ENCODE data around the gene P2RY14.

Gene P2RY14

GRCh38 chr3:151213151-151213550 is 65.2 kb downstream of the P2RY14 start:
- DNase-seq: no peak

GRCh38 chr3:151210676-151211381 is 67.5 kb downstream of the P2RY14 start:
- no peak for DNase-seq

DNA sequence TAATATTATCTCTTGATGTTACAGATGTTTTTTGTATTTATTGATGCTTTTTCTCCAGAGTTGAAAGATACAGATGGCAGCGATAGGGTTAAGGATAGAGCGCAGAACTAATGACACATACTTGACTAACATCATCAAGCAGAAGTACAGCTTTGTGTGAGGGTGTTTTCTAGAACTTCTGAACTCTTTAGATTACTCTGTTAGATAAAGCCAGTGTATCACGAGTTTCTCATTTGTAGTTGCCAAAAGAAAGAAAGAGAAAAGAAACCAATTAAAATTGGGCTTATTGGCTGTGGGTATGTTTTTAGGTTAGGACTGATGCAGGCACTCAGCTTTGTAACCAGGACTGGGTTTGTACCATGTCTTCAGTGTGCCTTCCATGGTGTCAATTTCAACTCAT is 68.7 kb downstream of the P2RY14 start:
- DNase-seq: no peak

DNA sequence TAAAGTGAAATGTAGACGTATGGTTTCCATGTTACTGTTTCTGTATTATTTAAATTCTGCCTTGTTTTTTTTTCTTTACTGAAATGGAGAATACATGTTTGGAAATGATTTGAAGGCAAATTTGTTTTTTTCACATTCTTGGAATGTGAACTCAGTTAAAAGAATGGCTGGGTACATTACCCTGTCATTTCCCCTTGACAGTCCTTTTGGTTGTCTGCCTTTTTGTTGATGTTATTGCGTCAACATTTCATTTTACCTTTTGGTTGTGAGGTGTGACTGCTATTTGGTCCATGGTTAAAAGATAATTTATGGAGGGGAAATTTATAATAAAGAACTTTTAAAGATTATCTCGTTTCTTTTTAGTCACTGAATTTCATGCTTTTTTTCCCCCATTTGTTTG is 72.1 kb downstream of the P2RY14 start:
- DNase-seq: no peak

GRCh38 chr3:151205482-151205881 is 72.9 kb downstream of the P2RY14 start:
- DNase-seq: no peak

DNA sequence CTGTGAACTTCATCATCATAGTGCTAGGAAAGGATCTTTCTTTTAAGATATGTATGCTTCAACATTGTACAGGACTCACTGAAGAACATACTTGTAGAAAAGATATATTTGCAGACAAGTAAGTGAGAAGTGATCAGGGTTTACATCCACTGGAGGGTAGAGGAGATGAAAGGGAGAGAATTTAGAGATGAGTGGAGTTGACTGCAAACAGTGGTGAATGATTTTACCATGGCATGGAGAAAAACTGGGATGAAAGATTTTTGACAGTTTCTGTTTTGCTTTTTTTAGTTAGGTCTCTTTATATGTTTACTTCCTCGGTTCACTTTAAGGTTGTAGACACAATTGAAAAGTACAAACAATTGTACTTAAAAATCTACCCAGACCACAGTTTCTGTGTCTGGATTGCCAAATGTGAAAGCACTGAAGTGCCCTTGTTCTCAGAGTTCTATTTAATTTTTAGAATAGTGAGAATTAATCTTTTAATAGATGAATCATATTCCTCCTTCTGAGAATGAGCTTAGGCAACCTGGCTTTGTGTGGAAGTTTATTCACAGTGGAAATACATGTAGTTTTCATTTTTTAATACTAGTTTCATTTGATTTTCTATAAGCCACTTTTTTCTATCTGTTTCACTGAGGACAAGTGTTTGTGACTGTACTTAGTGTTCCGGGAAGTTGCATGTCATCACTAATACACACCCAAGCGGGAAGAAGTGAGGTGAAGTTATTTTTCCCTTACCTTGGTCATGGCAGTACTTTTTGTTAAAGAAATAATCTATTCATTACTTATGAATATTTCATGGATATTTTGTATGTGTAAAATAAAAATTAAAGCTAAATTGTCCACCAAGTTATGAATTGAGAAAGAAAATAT is 73.6 kb downstream of the P2RY14 start:
- DNase-seq: no peak

DNA sequence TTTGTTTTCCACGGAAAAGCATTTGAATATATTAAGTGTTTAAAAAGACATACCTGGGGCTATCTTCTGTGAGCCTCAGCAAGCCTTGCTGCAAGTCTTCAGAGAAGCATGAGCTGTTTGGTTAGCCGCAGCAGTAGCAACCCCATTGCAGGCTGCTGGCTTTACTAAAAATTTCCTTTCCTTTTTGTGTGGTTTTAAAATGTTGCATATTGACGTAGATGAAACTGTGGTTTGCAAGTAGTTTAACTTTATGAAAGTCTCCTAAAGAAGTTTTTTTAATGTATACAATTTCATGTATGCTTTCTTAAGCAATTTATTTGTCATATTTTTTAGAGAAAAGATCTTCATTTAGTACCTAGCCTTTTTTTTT is 75.3 kb downstream of the P2RY14 start, which contains the start of gene GPR171:
TSS of gene GPR171 (minus strand) at position 166 of the 370 bp plus-strand sequence. CDS start 3,830 bp downstream, outside the sequence.
- no peak for DNase-seq

DNA sequence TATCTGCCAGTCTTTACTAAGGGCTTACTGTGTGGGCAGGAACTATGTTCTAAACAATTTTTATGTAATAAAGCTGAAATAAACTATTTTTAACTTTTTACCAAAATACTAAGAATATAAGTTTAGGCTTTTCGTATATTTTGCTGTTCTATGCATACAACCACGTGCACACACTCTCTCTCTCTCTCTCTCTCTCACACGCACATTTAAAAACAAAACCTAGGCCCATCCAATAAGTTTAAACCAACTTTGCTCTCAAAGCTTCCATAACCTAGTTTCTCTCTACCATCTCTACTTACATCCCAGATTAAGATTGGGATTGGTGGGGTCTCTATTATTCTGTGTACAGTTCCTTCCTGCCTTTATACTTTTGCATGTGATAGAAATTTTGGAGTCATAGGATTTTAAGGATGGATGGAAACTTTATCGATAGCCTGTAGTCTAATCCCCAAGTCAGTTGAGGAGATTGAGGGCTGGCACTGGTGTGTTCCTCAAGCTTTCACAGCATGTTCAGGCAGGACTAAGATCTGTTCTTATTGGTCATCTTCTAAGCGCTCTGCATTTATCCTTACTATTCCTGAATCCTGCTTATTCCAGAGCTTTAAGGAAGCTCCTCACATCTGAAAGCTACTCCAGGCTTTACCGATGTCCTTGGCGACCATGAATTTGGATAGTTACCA is 77.2 kb downstream of the P2RY14 start:
- DNase-seq: no peak

GRCh38 chr3:151200586-151200985 is 77.8 kb downstream of the P2RY14 start:
- DNase-seq: no peak

DNA sequence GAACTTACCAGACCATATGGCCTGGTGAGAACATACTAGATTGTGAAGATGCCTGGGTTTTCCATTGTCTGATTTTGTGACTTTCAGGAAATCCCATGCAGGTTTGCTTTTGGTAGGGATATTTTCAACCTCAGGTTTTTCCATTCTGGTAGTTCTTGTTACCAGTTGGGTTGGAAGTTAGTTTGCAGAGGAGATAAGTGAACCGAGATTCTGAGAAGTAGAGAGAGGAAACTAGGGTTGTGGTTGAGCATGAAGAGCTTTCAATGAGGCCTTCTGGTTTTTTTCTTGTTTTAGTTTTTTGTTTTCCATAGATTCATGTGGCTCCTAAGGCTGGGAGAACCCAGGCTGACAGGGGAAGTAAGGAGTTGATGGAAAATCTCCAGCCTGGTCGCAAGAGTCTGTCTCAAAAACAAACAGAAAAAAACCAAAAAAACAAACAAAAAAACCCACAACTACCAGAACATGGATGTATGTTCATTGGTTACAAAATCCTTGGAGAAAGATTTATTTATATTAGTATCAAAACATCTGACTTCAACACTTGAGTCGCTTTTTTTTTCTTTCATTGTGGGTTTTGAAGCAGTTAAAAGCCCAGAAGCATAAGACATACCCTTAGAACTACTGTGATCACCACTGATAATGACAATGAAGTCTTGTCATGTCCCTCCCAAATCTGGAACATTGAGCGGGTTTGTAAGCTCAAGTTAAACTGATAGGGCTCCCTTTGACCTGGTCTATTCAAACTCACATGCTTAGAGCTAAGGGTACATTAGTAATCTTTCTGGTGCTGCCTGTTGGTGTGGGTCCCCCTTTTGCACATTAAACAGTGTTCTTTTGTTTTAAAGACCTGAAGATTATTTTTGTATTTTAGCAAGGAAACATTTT is 78.5 kb downstream of the P2RY14 start:
- no peak for DNase-seq

DNA sequence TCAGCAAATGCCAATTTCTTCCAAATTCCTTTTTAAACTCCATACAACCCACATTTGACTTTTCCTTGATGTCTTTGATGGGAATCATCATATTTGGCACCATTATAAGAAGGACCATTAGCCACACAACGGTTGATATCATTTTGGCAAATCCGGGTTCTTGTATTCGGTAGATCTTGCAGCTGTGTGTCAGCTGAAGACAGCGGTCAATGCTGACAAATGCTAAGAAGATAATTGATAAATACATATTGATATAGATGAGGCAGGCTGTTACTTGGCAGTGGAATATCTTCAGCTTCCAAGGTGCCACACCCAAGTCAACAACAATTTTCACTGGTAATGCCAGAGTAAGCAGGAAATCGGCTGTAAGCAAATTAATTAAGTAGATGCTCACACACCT is 79.5 kb downstream of the P2RY14 start:
- DNase-seq: no peak

GRCh38 chr3:151197981-151198767 is 80.2 kb downstream of the P2RY14 start:
- peak; percentile 83 for DNase-seq

DNA sequence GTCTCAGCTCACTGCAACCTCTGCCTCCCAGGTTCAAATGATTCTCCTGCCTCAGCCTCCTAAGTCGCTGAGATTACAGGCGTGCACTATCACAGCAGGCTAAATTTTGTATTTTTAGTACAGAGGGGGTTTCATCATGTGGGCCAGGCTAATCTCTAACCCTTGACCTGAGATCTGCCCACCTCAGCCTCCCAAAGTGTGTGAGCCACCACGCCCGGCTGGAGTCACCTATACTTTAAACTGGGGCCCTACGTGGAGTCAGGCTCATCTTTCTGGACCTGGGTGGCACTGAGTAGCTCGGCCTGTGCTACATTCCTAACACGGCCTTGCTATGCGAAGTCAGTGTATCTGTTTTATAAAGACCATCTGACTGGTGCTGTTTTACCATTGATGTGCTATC is 81.1 kb downstream of the P2RY14 start:
- DNase-seq: no peak

GRCh38 chr3:151196434-151196833 is 81.9 kb downstream of the P2RY14 start:
- DNase-seq: no peak

- DNase-seq: no peak
Measured at GRCh38 chr3:151195826-151196225, 82.5 kb downstream of the P2RY14 start.

GRCh38 chr3:151192545-151192944 is 85.8 kb downstream of the P2RY14 start:
- no peak for DNase-seq

GRCh38 chr3:151191095-151191494 is 87.2 kb downstream of the P2RY14 start:
- DNase-seq: no peak

DNA sequence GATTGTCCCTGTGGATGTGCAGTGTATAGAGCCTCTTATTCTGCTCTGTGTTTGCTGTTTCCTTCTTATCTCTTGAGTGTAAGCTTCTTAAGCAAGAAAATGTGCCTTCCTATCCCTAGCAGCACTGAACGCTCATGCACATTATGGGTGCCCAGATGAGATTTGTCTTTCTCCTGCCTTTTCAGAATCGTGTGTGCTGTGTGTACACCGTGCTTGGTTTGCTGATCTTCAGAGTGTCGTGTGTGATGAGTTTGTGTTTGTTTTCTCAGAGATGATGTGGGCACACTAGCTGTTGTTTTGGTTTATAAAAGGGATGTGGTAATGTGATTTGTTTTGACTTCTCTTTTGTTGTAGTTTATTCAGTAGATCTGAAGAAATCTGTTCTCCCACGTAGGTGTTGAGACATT is 95.1 kb downstream of the P2RY14 start:
- DNase-seq: no peak

- DNase-seq: no peak
Measured at GRCh38 chr3:151182349-151183079, 95.8 kb downstream of the P2RY14 start.

DNA sequence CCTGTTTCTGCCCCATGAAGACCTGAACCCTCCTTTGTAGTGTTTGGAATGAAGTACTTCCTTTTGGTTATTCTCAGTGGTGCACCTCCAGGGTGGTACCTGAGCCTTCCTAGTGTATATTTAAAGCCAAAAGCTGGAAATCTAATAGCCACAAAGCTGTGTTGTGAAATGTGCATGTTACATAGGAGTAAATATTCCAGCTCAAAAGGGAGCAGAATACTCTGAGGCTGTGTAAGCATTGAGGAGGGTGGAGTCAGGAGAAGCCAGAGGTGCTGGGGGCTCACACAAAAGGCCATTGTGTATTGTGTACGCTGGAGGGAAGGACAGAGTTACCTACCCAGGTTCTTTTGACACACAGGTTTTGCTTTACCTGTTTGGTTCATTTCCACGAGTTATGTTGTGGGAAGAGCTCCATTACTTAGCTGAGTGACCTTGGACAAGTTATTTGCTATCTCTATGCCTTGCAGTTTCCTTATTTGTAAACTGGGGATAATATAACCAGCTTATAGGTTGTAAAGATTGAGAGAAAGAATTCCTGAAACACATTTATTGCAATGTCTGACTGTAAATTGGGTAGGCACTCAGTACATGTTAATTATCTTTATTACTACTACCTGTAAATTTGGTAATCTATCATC is 100.0 kb downstream of the P2RY14 start:
- no peak for DNase-seq
